Measurements from ENCODE around the gene GPT2.

The GPT2 gene

DNA sequence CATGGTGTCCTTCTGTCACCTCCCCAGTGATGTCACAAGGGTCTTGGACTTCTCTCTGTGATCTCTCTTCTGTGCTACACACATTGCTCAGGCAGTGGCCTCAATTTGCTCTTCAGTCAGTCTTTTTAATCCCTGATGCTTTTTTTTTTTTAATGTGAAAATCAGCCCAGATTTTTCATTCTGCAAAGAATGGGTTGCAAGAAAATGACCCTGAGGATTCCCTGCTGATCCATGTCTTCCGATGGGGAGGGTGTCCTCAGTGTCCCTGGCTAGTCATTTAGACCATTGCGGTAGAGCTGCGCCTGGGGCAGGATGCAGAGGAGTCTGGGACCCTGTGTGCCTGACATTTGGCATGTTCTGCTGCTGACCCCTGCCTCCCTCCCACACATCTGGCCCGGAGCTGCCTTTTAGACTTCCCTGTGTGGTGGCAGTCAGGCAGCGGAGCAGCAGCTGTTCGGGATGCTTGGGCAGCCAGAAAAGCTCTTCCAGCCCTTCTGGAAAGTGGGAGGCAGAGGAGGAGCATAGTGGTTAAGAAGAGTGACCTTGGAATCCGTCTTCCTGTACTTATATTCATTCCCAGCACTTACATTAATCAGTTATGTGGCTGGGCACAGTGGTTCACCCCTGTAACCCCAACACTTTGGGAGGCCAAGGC is 12.3 kb downstream of the GPT2 start:
- DNase-seq (ENCODE audit: low read depth in 3 of 3) = no peak

DNA sequence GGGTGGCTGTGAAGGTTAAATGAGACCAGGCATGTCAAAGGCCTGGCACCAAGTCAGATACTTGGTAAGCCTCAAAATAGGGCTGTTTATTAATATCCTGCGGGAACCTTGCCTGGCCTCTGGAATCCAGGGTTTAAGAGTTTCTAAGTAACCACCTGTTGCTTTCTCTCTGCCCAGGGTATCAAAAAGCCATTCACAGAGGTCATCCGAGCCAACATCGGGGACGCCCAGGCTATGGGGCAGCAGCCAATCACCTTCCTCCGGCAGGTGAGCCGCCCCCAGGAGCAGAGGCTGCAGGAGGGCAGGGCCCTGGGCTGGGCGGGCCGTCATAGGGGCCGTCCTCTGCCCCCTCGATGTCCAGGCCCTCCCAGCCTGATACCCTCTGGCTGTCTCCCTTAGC is 13.3 kb downstream of the GPT2 start:
- no peak for DNase-seq (ENCODE audit: low read depth in 3 of 3)

DNA sequence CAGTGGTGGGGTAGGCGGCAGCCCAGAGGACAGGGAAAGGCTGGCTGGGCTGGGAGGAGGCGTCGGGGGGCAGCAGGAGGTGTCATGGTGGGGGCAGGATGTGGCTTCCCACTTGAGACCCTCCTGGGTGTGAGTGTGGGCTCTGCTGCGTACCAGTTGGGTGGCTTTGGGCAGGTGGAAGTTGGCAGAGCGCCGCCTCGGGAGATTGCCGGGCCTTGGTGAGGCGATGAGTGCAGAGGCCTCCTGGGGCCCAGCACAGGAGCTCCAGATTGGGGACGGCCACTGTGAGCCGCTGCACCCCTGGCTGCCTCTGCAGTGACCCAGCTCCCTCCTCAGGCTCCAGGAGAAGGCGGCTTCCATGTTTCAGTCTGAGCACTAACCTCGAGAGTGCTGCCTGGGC is 13.8 kb downstream of the GPT2 start:
- DNase-seq (ENCODE audit: low read depth in 3 of 3) = no peak

DNA sequence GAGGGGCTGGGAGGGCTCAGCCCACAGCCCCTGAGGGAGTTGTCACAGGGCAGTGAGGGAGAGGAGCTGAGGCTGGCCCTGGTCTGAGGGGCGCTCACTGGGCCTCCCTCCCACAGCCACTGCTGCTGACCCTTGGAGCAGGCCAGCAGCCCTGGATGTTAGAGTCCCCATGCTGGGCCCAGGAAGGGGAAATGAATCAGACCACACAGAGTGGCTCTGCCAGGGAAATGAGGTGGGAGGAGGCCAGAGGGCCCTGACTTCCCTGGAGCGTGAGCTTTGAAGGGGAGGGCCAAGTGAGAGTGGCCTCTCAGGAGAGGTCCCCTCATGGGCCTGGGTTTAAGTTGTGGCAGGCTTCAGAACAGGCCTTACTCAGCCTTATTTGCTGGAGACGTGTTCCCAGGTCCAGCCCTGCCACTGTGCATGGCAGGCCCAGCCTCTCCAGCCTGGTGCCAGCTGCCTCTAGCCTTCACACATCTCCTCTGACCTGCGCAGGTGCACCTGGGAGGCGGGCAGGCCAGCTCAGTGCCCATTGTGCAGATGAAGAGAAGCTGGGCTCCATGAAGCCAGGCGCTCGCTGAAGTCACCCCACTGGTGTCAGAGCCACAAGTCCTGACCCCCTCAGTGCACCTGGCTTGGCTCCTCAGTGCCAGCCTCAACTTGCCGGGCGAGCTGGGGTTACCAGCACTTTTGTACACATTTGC is 15.4 kb downstream of the GPT2 start:
- no peak for DNase-seq (ENCODE audit: low read depth in 3 of 3)

DNA sequence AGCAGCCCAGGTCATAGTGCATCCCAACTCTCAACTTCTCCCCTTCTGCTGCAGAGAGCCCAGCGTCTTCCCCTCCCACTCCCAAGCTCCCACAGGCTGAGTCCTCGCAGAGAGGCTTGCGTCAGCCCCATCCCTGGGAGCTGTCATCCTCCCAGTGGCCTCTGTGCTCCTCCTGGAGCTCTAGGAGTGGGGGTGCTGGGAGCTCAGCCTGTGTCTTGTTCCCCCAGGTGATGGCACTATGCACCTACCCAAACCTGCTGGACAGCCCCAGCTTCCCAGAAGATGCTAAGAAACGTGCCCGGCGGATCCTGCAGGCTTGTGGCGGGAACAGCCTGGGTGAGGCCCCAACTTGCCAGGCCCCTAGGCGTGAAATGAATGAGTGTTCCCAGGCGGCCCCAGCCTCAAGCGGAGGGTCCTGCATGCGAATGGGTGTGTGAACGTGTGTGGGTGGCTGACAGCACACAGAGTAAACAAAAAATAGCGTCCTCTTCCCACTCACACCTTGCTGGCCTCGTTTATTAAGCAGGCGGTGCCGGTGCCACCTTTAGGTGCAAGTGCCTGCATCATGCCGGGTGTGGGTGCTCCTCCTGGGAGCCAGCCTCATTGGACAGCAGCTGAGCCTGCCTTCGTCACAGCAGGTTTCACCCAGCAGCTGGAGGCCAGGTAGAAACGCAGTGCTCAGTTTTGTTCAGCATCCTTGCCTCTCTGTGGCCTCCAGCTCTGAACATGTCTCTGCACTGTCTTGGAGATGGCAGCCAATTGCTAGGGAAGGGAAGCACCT is 16.5 kb downstream of the GPT2 start:
- no peak for DNase-seq (ENCODE audit: low read depth in 3 of 3)

DNA sequence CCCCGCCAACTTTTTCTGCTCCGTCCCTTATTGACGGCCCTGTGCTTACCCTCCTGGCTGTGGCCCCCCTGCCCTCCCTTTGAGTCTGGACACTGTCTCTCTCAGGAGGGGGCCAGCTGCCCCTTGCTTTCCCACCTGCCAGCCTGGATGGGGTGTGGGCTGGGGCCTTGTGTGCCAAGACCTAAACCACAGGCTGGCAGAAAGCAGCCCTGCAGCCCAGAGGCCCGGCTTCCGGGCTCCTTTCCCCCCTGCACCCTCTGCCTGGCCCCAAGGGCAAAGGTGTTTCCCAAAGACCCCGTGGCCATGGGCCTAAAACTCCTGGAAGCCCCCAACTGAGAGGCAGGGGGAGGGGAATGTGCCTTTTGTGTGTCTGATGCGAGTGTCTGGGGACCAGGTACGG is 17.5 kb downstream of the GPT2 start:
- DNase-seq (ENCODE audit: low read depth in 3 of 3) = no peak

DNA sequence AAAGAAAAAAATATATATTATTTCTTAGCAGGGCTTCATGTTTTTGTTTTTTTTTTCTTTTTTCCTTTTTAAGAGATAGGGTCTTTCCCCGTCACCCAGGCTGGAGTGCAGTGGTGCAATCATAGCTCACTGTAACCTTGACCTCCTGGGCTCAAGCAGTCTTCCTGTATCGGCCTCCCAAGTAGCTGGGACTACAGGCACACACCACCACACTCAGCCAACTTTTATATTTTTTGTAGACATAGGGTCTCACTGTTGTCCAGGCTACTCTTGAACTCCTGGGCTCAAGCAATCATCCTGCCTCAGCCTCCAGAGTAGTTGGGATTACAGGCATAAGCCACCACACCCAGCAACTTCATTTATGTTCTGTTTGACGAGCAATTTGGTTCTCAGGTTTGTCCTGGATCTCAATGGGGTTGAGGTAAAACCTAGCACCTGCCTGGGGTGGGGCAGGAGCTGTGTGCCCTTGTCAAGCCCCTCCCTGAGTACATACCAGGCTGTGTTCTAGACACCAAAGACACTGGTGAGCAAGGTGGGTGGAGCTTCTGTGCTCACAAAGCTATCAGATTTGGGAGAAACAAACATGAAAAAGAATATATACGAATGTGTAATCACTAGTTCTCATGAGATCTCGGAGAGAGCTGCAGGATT is 19.2 kb downstream of the GPT2 start:
- no peak for DNase-seq (ENCODE audit: low read depth in 3 of 3)

DNA sequence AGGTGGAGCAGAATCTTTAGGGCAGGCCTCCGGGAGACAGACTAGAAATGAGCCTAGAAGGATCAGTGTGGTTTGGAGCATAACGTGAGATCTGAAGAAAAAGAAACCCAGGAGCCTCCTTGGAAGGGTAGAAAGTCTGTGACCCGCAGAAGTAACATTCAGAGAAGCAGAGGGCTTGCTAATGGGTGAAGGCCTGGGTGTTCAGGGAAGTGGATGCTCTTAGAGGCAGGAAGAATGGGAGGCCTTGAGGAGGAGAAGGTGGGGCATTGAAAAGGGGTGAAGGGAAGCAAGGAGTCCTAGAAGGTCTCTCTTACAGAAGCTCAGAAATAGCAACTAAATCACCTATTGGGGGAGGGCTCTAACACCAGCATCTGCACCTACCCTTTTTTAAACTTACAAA is 20.3 kb downstream of the GPT2 start:
- DNase-seq (ENCODE audit: low read depth in 3 of 3) = no peak

DNA sequence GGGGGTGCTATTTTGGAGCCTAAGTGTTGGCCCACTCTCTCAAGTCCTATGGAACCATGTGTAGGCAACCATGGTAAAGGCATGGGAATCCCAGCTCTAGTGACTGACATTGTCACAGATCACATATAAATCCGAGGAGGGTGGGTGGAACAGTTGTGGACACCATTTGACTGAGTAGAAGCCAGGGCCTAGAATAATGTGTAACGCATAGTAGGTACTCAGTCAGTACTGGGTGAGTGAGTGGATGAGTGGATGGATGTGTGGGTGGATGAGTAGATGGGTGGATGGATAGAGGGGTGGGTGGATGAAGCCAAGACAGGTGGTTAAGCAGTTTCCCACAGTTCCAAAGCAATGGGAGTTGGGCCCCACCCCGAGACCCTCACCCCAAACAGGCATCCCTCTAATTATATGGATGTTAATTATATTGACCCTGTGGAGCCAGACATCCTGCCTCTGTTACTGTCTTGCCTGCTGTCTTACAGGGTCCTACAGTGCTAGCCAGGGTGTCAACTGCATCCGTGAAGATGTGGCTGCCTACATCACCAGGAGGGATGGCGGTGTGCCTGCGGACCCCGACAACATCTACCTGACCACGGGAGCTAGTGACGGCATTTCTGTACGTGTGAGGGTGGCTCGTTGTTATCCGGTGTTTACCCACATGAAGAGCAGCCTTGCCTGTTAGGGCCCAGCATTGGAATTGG is 22.3 kb downstream of the GPT2 start:
- no peak for DNase-seq (ENCODE audit: low read depth in 3 of 3)

DNA sequence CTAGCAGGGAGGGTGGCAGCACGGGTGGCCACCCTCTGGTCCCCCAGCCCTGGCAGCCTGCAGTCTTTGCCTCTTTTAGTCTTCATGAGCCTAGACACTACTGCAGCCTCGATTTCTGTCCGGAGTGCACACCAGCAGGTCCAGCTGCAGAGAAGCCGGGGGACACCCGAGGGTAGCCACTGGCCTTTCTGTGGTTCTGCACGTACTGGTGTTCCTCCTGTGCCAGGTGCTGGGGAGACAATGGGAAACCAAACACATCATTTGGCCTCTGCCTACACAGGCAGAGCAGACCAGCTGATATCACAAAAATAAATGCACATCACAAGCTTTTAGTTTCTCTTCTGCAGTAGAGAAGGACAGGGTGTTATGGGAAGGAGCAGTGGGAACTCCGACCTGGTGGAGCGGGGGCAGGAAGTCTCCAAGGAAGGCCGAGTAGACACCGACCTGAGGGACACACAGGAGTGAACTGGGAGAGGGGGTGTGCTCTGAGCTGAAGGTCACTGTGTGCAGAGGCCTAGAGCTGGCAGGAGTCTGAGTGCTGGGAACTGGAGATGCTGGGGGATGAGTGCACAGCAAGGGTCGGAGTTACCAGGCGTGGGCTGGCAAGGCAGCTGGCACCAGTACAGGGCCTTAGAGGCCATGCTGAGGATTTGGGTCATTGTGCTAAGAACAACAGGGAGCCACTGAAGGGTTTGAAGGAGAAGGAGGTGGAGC is 23.1 kb downstream of the GPT2 start:
- no peak for DNase-seq (ENCODE audit: low read depth in 3 of 3)

DNA sequence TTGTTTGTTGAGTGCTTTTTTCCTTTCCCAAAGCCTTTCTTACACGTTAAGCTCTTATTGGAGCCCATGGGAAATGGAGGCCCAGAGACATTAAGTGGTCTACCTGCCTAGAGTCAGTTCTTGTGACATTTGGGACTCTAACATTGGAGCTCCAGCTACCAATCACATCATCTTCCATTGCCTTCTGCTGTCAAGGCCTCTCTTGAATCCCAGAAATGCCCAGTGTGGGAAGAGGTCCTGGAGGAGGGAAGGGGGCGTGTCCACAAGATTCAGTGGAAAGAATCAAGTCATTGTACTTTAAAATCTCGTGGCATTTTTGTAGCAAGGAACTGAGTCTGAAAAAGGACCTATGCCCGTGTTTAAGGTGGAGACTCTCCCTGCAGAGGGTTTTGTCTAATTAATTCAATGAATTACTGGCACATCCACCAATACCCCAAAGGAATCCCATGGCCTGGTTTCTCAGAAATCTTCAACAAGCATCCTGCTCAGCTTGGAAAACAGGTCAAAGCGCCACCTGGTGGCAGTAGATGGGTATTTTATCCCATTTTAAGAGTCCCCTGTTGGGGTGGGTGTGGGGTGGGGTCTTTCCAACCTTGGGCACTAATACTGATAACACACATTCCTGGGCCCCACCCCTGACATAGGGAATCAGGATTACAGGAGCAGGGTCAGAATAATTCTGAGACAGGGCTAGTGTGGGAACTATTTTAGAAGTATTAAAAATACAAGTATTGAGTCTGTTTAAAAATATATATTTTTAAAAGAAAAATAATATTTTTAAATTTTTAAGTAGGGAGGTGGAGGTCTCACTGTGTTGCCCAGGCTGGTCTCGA is 24.6 kb downstream of the GPT2 start:
- DNase-seq (ENCODE audit: low read depth in 3 of 3) = peak; percentile 21 to 43 (median 35)

DNA sequence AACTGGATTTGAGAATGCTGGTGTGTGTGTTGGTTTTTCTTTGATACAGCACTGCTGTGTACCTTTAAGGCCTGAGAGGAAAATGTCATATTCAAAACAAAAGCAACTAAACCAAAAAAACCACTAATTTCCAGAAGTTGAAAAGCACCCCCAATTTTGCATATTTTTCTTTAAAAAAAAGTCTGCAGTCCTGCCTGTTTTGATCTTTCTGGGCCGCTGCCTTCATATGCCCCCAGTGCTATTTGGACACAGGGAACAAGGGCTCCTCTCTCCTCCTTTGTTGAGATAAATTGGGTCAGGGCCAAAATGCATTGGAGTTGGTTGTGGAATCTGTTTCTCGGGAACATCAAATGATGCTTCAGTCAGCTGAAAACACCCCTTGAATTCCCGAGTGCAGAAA is 26.9 kb downstream of the GPT2 start:
- no peak for DNase-seq (ENCODE audit: low read depth in 3 of 3)

DNA sequence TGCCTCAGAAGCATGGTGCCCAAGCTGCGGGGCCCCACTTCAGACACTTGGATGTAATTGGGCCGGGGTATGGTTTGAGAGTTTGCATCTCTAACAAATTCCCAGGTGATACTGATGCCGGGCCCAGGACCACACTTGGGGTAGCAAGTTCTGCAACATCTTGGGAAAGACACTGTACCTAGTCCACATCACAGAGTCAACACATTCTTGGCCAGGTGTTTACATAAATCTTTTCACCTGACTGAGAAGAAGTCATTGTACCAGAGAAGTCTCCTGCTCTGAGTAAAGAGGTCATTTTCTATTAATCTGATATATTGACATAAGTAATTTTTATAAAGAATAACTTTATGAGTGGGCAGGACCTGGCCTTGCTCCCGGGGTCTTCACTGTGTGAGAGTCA is 27.5 kb downstream of the GPT2 start:
- DNase-seq (ENCODE audit: low read depth in 3 of 3) = no peak

DNA sequence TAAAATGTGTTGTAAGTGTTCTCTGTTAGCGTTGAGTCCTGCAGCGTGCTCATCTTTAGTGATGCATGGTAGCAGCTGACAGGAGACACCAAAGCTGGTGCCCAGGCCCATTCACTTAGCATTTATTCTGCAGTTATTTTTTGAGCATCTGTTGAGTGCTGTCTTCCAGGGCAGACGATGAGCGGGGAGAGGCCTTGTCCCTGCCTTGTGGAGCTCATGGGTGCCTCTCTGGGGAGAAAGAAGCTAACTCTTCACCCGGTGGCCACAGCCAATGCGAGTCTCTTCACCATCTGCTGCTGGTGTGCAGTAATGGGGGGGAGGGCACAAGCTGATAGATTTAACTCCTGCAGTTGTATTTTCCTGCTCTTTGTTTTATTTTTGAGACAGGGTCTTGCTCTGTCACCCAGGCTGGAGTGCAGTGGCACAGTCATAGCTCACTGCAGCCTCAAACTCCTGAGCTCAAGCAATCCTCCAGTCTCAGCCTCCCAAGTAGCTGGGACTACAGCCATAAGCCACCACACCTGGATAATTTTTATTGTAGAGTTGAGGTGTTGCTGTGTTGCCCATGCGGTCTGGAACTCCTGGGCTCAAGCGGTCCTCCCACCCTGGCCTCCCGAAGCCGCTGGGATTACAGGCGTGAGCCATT is 30.5 kb downstream of the GPT2 start:
- DNase-seq (ENCODE audit: low read depth in 3 of 3) = no peak

DNA sequence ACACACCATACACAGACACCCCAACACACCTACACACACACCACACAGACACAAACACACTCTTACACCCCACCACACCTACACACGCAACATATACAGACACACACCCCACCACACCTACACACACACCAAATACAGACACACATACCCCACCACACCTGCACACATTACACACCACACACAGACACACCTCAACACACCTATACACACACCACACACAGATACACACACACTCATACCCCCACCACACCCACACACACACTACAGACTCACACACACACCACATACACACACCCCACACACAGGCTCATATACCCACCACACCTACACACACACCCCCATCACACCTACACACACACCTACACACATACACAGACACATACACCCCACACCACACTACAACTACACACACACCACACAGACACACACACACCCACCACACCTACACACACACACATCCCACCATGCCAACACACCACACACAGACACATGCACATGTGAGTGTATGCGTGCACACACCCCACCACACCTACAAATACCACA is 31.4 kb downstream of the GPT2 start:
- DNase-seq (ENCODE audit: low read depth in 3 of 3) = no peak

DNA sequence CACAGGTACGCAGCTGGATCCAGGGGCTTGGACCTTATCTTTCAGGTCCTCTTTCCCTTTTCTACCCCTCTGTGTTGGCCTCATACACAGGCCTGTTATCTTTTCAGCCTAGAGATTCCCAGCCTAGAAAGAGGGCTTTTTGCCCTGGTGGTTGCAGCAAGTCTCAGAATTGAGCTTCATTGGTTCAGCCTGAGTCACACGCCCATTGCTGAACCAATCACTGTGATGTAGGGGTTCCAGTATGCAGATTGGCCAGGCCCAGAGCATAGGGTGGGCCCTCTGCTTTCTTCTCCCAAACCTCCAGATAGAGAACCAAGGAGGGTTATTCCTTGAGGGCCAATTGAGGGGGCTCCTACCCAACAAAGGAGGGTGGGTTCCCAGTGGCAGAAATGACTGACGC is 32.8 kb downstream of the GPT2 start:
- DNase-seq (ENCODE audit: low read depth in 3 of 3) = no peak

DNA sequence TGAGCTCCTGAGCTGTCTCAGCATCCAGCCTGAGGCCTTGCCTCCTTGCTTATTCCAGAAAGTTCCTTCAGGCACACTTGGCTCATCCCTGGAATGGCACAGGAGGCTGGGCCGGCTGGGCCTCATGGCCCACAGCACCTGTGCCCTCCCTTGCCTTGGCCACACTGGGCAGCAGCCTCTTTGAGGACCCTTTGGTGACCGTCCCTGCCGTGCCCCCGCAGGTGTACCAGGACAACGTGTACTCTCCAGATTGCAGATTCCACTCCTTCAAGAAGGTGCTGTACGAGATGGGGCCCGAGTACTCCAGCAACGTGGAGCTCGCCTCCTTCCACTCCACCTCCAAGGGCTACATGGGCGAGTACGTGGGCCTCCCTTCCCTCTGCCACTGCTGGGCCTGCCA is 34.2 kb downstream of the GPT2 start:
- no peak for DNase-seq (ENCODE audit: low read depth in 3 of 3)

DNA sequence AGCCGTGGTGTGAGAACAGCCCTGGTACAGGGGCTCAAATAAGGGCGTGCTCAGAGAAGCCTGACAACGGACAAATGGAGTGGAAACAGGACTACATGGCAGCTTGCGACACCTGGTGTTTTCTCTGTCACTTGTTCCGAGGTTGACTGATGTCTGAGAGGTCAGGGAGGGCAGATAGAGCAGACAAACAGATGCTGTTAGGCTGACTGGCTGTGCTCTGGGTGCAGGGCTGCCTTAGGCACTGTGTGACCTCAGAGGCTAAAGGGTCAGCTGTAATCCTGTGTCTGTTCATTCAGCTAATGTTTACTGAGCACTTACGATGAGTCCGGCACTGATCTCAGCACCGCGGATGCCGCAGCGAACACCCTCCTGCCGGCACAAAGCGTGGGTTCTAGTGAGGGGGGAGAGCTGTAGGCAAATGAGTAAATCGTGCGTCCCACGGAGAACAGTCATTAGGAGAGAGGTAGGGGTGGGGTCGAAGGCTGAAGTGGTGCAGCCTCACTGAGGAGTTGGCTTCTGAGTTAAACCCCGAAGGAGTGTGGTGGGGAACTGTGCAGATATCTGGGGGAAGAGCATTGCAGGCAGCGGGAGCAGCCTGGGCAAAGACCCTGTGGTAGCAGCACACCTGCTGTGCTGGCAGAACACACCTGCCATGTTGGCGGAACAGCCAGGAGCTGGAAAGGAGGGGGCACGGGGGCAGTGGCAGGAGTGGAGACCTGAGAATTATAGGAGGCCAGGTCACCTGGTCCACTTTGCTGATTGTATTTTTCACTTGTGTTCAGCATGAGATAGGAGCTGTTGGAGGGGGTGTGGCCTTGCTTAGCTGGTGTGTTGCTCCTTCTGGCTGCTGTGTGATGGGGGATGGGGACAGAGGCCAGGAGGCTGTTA is 35.0 kb downstream of the GPT2 start:
- peak in 1 of 3 experiments; percentile 3 for DNase-seq (ENCODE audit: low read depth in 3 of 3)

All from stimulated activated CD4-positive, alpha-beta T cell treated with anti-CD3 and anti-CD28 coated beads, TNF-alpha, amount 100 ng/mL, for 24 hours (primary cell).